HG03460 (cell line): Measurements from ENCODE around the gene LCAT.
"Not testable (repeated sequence)": the region's sequence is repeated elsewhere in the genome, so short reads cannot be mapped to it uniquely, and the experiment has no call there.

Experiments
- ATAC-seq: cut with Tn5 transposase; IDR thresholded peaks from one replicate; pipeline ENCODE4 v1.9.1; 2021; ENCODE audit not compliant: unreplicated experiment

LCAT gene

GRCh38 chr16:67943619-67944504, at the start of gene LCAT:
Gene LCAT, minus strand, starts transcription at chr16:67944120. Its CDS starts 19 bp downstream, at chr16:67944101.
- ATAC-seq: no peak

- peak; percentile 64 for ATAC-seq
These were observed 49.5 kb upstream of the LCAT start for GRCh38 chr16:67993207-67994039.

GRCh38 chr16:67992661-67993206, 48.8 kb upstream of the LCAT start:
- no peak for ATAC-seq

- ATAC-seq: no peak
These were observed 46.1 kb upstream of the LCAT start for GRCh38 chr16:67990018-67990386.

- no peak for ATAC-seq
These were observed 45.5 kb upstream of the LCAT start for GRCh38 chr16:67989322-67990017.

- ATAC-seq: no peak
These were observed 44.8 kb upstream of the LCAT start for GRCh38 chr16:67988675-67989074.

GRCh38 chr16:67987460-67988160, 43.7 kb upstream of the LCAT start:
- no peak for ATAC-seq

- ATAC-seq: no peak
These were observed 43.0 kb upstream of the LCAT start for GRCh38 chr16:67986949-67987348.

GRCh38 chr16:67982011-67982696, 38.2 kb upstream of the LCAT start:
- no peak for ATAC-seq

- no peak for ATAC-seq
These were observed 36.2 kb upstream of the LCAT start, which contains the start of gene DPEP3 for GRCh38 chr16:67979955-67980678. Gene DPEP3, minus strand, starts transcription at chr16:67980499. Its CDS starts 119 bp downstream, at chr16:67980380.

GRCh38 chr16:67977469-67978227, 33.7 kb upstream of the LCAT start:
- ATAC-seq: no peak

GRCh38 chr16:67977005-67977404, 33.1 kb upstream of the LCAT start:
- ATAC-seq: no peak

GRCh38 chr16:67976205-67976604, 32.3 kb upstream of the LCAT start:
- ATAC-seq: no peak

GRCh38 chr16:67975321-67976105, 31.6 kb upstream of the LCAT start:
- ATAC-seq: no peak

GRCh38 chr16:67972285-67972684, 28.4 kb upstream of the LCAT start:
- not testable (repeated sequence) for ATAC-seq

GRCh38 chr16:67971111-67971510, 27.2 kb upstream of the LCAT start:
- no peak for ATAC-seq

- no peak for ATAC-seq
These were observed 25.5 kb upstream of the LCAT start for GRCh38 chr16:67969254-67970039.
